ENCODE results near the gene ZBTB32. TPM values are rescaled to one million over a fixed set of nuclear protein-coding genes. Genes with fewer than 3 reads are reported as not detected.

The ZBTB32 gene
- total and polyA plus RNA-seq, 2 of the 8 experiments (the other 6 are each of a cell fraction or from before 2014, with no cell fraction given), result 0.11 to 0.50 TPM

DNA sequence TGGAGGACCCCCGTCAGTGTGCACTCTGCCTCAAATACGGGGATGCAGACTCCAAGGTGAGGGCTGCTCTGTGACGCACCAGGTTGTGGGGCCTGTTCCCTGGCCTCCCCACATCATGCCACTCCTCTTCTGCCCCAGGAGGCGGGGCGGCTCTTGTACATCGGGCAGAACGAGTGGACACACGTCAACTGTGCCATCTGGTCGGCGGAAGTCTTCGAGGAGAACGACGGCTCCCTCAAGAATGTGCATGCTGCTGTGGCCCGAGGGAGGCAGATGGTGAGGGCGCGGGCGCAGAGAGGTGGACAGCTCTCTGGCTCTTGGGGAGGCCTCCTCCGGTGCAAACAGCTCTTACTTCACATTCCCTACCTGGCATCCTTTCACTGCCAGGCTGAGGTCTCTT, 24.7 kb downstream of the ZBTB32 start:
- H3K4me3 ChIP-seq (ENCODE audit: extremely low read depth in 1 of 4, insufficient read depth in 2 of 4, low read depth in 3 of 4, low read length in 4 of 4), result no peak overlapping the region
- H3K79me2 ChIP-seq (ENCODE audit: control insufficient read depth in 1 of 2, insufficient read depth in 2 of 2, low read length in 2 of 2), result no peaks in the 10 kb centered on the region
- POLR2A ChIA-PET (ENCODE audit: partially characterized antibody), result interaction anchor here (2.4 to 6.1 kb wide), 2 partner anchors 7 to 11 kb away, joined by 12 to 39 read pairs; no protein-coding TSS in a partner anchor
- H3K23ac ChIP-seq (ENCODE audit: insufficient read length), result no peak overlapping the region
- no peak for TF ChIP-seq CHD2 (IDR thresholded peaks at IDR 0.05; ENCODE audit: low read length)
- TF ChIP-seq NANOG (IDR thresholded peaks at IDR 0.05; ENCODE audit: insufficient read depth, low read depth, low read length, poor library complexity, severe bottlenecking), result no peak
- TF ChIP-seq RXRA (IDR thresholded peaks at IDR 0.05; ENCODE audit: insufficient read depth, low read depth, low read length), result no peak
- TF ChIP-seq JUN (IDR thresholded peaks at IDR 0.05; ENCODE audit: low read depth, low read length), result no peak
- TF ChIP-seq SIN3A (conservative IDR thresholded peaks at IDR 0.05 in 1 of 2, IDR thresholded peaks at IDR 0.05 in 1 of 2; ENCODE audit: low read depth in 1 of 2, low read length in 2 of 2), result no peak
- no peak for TF ChIP-seq KDM4A (IDR thresholded peaks at IDR 0.05; ENCODE audit: low read depth, low read length, severe bottlenecking)
- no peak for TF ChIP-seq CBX5 (IDR thresholded peaks at IDR 0.05; ENCODE audit: low read depth, low read length)
- no peak for TF ChIP-seq CREB1 (IDR thresholded peaks at IDR 0.05)
- no peak for TF ChIP-seq SIX5 (IDR thresholded peaks at IDR 0.05; ENCODE audit: low read depth, low read length)
- TF ChIP-seq TAF1 (IDR thresholded peaks at IDR 0.05; ENCODE audit: low read depth, low read length), result no peak
- no peak for TF ChIP-seq TEAD4 (IDR thresholded peaks at IDR 0.05; ENCODE audit: low read depth, low read length)
- no peak for TF ChIP-seq BCL11A (IDR thresholded peaks at IDR 0.05; ENCODE audit: low read depth in 2 of 2, low read length in 2 of 2)
- no peak for TF ChIP-seq RNF2 (IDR thresholded peaks at IDR 0.05; ENCODE audit: borderline replicate concordance, low read depth, low read length, missing control alignments, poor library complexity, severe bottlenecking)
- no peak for TF ChIP-seq CHD1 (IDR thresholded peaks at IDR 0.05; ENCODE audit: low read depth, low read length)
- TF ChIP-seq RFX5 (IDR thresholded peaks at IDR 0.05; ENCODE audit: borderline replicate concordance, low read depth, low read length), result no peak
- H2BK15ac ChIP-seq (ENCODE audit: low read length), result no peak overlapping the region
- FAIRE-seq (no peak), DNase-seq (ENCODE audit: low read depth in 1 of 2, low spot score in 2 of 2) (no peak)
- H2BK20ac ChIP-seq (ENCODE audit: low read length), result no peak overlapping the region
- H2BK12ac ChIP-seq (ENCODE audit: low read depth, low read length), result no peak overlapping the region
- H4K5ac ChIP-seq (ENCODE audit: insufficient read length, low read depth, low read length), result no peak overlapping the region
- H4K91ac ChIP-seq (replicated peaks; ENCODE audit: insufficient read length, low read length), result no peak overlapping the region
- H2AFZ ChIP-seq (ENCODE audit: low read length), result no peak overlapping the region
- no peak overlapping the region for H3K4ac ChIP-seq (replicated peaks; ENCODE audit: insufficient read length, low read depth, low read length)
- no peak overlapping the region for H3K18ac ChIP-seq (ENCODE audit: extremely low read depth, low read length)
- peaks cover 12 to 20% of the 10 kb centered on the region in 2 experiments for H4K20me1 ChIP-seq (replicated peaks in 1 of 2; ENCODE audit: control insufficient read depth in 1 of 2, insufficient read depth in 2 of 2, low read length in 2 of 2)
- H3K4me1 ChIP-seq (replicated peaks in 1 of 4; ENCODE audit: control insufficient read depth in 3 of 4, insufficient read depth in 4 of 4, low read length in 3 of 4), result no peaks in the 10 kb centered on the region
- H3K27me3 ChIP-seq (replicated peaks in 1 of 4; ENCODE audit: control insufficient read depth in 3 of 4, extremely low read depth in 1 of 4, insufficient read depth in 3 of 4, low read length in 3 of 4), result no peaks in the 10 kb centered on the region
- CTCF ChIA-PET (ENCODE audit: partially characterized antibody), result interaction anchor here (1.5 to 11.8 kb wide), 2 partner anchors 9 to 34 kb away, joined by 3 to 80 read pairs; partner anchors contain the start of gene IGFLR1
- H3K27ac ChIP-seq (ENCODE audit: low read depth, low read length), result no peak overlapping the region
- H2BK120ac ChIP-seq (replicated peaks; ENCODE audit: low read depth, low read length), result no peak overlapping the region
- no peak overlapping the region for H2AK5ac ChIP-seq (ENCODE audit: low read depth, low read length)
- H3K56ac ChIP-seq (replicated peaks; ENCODE audit: insufficient read length, low read depth, low read length), result no peak overlapping the region
- H2BK5ac ChIP-seq (ENCODE audit: low read depth, low read length), result no peak overlapping the region
- H3K14ac ChIP-seq (ENCODE audit: insufficient read length), result no peak overlapping the region
- no peaks in the 10 kb centered on the region for H3K9me3 ChIP-seq (ENCODE audit: insufficient read depth in 2 of 2, low read depth in 1 of 2, low read length in 1 of 2)
- no peaks in the 10 kb centered on the region for H3K79me1 ChIP-seq (ENCODE audit: low read depth, low read length)
- 95% methylated on average over 18 of the region's 18 CpGs; no CpG with 5 or more reads in 1 of the 2 experiments for WGBS, 2 experiments (ENCODE audit: extremely low coverage in 1 of 2, insufficient coverage in 1 of 2, insufficient read length in 1 of 2, insufficient replicate concordance in 2 of 2, low coverage in 1 of 2, low lambda C conversion rate in 2 of 2, missing lambda C conversion rate in 1 of 2)
- H3K4me2 ChIP-seq (ENCODE audit: insufficient read depth in 1 of 2, low read depth in 2 of 2, low read length in 2 of 2), result no peak overlapping the region
- H3K23me2 ChIP-seq (ENCODE audit: low read depth, low read length), result no peaks in the 10 kb centered on the region
- H3K9ac ChIP-seq (replicated peaks in 1 of 4; ENCODE audit: extremely low read depth in 1 of 4, low read depth in 3 of 4, low read length in 3 of 4), result no peak overlapping the region
- H4K8ac ChIP-seq (ENCODE audit: extremely low read depth, insufficient read depth, low read length), result no peak overlapping the region
- H3K36me3 ChIP-seq (ENCODE audit: control insufficient read depth in 2 of 4, insufficient read depth in 4 of 4, low read length in 3 of 4), result peaks cover 36 to 74% (median 72%) of the 10 kb centered on the region in 4 experiments
